MM.1S (cell line): Measurements from ENCODE around the gene OGDHL.

ENCODE experiments used
- EZH2 ChIP-seq: fragments of 300-600 bp; sonication (generic); optimal IDR thresholded peaks from 2 replicates; pipeline ENCODE3; 2017; ENCODE audit warnings: low read depth, mild to moderate bottlenecking, antibody characterized with exemption, low read length, mixed read lengths
- EZH2phosphoT487 ChIP-seq: fragments of 300-600 bp; sonication (generic); IDR thresholded peaks from 2 replicates; pipeline ENCODE4 v1.6.1; 2018; ENCODE audit warnings: antibody characterized with exemption, low read length
- TF ChIP-seq, protein P1 (sequence below): fragments of 300-600 bp; sonication (generic); IDR thresholded peaks from 2 replicates; pipeline ENCODE4 v1.5.1; 2016; ENCODE audit warnings: antibody characterized with exemption, low read length, mixed read lengths

DNA sequence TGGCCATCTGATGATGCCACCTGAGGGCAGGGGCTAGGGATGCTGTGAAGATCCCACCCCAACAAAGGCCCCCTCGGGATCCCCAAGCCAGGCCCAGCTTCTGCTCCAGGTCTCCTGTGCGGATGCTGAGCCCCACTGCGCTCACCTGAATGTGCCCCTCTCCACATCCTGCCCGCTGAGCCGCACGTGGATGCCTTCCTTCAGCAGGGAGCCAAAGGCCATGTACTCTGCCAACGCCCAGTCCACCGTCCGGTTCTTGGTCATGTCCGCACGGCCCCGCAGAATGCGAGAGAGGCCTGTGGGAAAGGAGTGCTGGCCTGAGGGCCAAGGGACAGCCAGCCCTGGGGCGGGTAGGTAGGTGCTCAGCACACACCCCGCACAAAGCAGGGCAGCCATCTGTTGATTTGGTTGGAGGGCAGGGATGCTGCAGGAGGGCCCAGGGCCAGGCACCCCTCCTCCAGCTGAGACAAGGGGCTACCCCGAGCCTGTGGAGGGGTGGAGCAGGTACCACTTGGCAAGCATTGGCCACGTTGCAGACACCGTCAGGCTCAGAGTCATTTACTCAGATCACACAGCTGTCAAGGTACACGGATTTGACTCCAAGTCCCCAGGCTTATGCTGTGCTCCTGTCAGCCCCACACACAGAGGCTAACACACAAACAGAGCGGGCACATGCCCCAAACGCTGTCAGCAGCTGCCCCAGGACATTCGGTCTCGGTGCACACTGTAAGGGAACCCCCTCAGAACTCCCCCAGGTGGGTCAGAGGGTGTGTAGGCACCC is 19.2 kb downstream of the OGDHL start:
- TF ChIP-seq, protein P1, sequence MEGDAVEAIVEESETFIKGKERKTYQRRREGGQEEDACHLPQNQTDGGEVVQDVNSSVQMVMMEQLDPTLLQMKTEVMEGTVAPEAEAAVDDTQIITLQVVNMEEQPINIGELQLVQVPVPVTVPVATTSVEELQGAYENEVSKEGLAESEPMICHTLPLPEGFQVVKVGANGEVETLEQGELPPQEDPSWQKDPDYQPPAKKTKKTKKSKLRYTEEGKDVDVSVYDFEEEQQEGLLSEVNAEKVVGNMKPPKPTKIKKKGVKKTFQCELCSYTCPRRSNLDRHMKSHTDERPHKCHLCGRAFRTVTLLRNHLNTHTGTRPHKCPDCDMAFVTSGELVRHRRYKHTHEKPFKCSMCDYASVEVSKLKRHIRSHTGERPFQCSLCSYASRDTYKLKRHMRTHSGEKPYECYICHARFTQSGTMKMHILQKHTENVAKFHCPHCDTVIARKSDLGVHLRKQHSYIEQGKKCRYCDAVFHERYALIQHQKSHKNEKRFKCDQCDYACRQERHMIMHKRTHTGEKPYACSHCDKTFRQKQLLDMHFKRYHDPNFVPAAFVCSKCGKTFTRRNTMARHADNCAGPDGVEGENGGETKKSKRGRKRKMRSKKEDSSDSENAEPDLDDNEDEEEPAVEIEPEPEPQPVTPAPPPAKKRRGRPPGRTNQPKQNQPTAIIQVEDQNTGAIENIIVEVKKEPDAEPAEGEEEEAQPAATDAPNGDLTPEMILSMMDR = no peak
- TF ChIP-seq EZH2 (no peak), EZH2phosphoT487 (no peak)
